HG02610 (cell line): ENCODE results near the gene TEX36.
"Not testable (repeated sequence)": the region's sequence is repeated elsewhere in the genome, so short reads cannot be mapped to it uniquely, and the experiment has no call there.

ENCODE experiments used
- ATAC-seq: cut with Tn5 transposase; IDR thresholded peaks from one replicate; pipeline ENCODE4 v1.9.1; 2021; ENCODE audit warnings: mild to moderate bottlenecking, moderate library complexity; ENCODE audit not compliant: unreplicated experiment

Gene TEX36

GRCh38 chr10:125637496-125637895, 45.5 kb downstream of the TEX36 start:
- ATAC-seq = no peak

GRCh38 chr10:125634606-125635005, 48.4 kb downstream of the TEX36 start:
- ATAC-seq = no peak

GRCh38 chr10:125633517-125633999, 49.4 kb downstream of the TEX36 start:
- ATAC-seq = no peak

GRCh38 chr10:125631806-125632205, 51.2 kb downstream of the TEX36 start:
- ATAC-seq = no peak

GRCh38 chr10:125629758-125630376, 53.1 kb downstream of the TEX36 start:
- ATAC-seq = no peak

GRCh38 chr10:125628104-125629049, 54.6 kb downstream of the TEX36 start:
- ATAC-seq = no peak

- no peak for ATAC-seq
Observed at GRCh38 chr10:125627646-125628045, 55.3 kb downstream of the TEX36 start.

GRCh38 chr10:125626671-125627070, 56.3 kb downstream of the TEX36 start:
- ATAC-seq = no peak

GRCh38 chr10:125625586-125625985, 57.4 kb downstream of the TEX36 start:
- ATAC-seq = no peak

GRCh38 chr10:125624800-125625199, 58.2 kb downstream of the TEX36 start:
- ATAC-seq = no peak

GRCh38 chr10:125621052-125621451, 61.9 kb downstream of the TEX36 start:
- ATAC-seq = no peak

- no peak for ATAC-seq
Observed at GRCh38 chr10:125620401-125620800, 62.6 kb downstream of the TEX36 start.

- ATAC-seq = not testable (repeated sequence)
Observed at GRCh38 chr10:125613062-125613461, 69.9 kb downstream of the TEX36 start.

GRCh38 chr10:125611756-125612155, 71.2 kb downstream of the TEX36 start:
- no peak for ATAC-seq

- no peak for ATAC-seq
Observed at GRCh38 chr10:125611216-125611615, 71.7 kb downstream of the TEX36 start.

- ATAC-seq = no peak
Observed at GRCh38 chr10:125609859-125610258, 73.1 kb downstream of the TEX36 start.

- ATAC-seq = no peak
Observed at GRCh38 chr10:125608474-125608873, 74.5 kb downstream of the TEX36 start.

GRCh38 chr10:125607689-125608290, 75.2 kb downstream of the TEX36 start:
- no peak for ATAC-seq

- no peak for ATAC-seq
Observed at GRCh38 chr10:125606414-125607010, 76.5 kb downstream of the TEX36 start.
